ENCODE data around the gene PAK5.

GRCh38 chr20:9499126-9499899 lies 339.6 kb downstream of the PAK5 start:
- no peak for TF ChIP-seq POLR2A (IDR thresholded peaks at IDR 0.05)
- TF ChIP-seq CTCF (IDR thresholded peaks at IDR 0.05) = no peak

Data from uterus (tissue), 2 donors.